HepG2 (cell line): Measurements from ENCODE around the gene RPL37. TPM values are rescaled to one million over a fixed set of nuclear protein-coding genes. Genes with fewer than 3 reads are reported as not detected.

Experiments
- ATAC-seq: fragments of 200-7000 bp; cut with Tn5 transposase; 3 replicates; pipeline ENCODE4 v1.9.1; 2020; ENCODE audit warnings: mild to moderate bottlenecking, moderate library complexity
- BruUV-seq: library from RNA; stranded (reverse); fragments of 400-500 nt; replicated peaks from 2 replicates; lab custom pipeline; 2021; lab: Mats Ljungman, UMichigan
- CTCF ChIA-PET: fragments of 300-600 bp; formaldehyde crosslinking; extraction: SDS; loops from one replicate; lab custom pipeline; 2021; ENCODE audit warnings: low total read pairs, inconsistent platforms, low intra/inter-chr PET ratio; lab: Yijun Ruan, JAX
- POLR2A ChIA-PET: fragments of 350-600 bp; sonication (Branson Sonifier 250); formaldehyde crosslinking; loops from one replicate; lab custom pipeline; 2020; ENCODE audit warnings: antibody characterized with exemption, inconsistent platforms; lab: Yijun Ruan, JAX
- DNase-seq: peaks from one replicate; pipeline ENCODE4 v3.0.0-alpha.2; 2015; ENCODE audit warnings: low spot score
- FAIRE-seq: peaks from 3 replicates; lab custom pipeline; 2011; peaks lifted over from hg19 to GRCh38; lab: Jason Lieb, UNC
- H2AFZ ChIP-seq: one replicate; pipeline ENCODE4 v1.6.1; 2011; ENCODE audit warnings: low read length, inconsistent platforms
- H3K27ac ChIP-seq: fragments of 300-600 bp; 3 replicates; pipeline ENCODE4 v1.8.0; 2011; ENCODE audit warnings: mixed run types, mild to moderate bottlenecking, mixed read lengths, low read length, inconsistent platforms; ENCODE audit not compliant: insufficient read depth; ENCODE audit errors: extremely low read length
- H3K27me3 ChIP-seq, 2 experiments: fragments of 200-600 bp in 1 of 2; 2 replicates in 1 of 2; 3 replicates in 1 of 2; pipeline versions ENCODE4 v1.6.0 to v1.8.0; 2011; ENCODE audit warnings: low read length in 2 of 2, mild to moderate bottlenecking in 2 of 2, moderate library complexity in 2 of 2, inconsistent platforms in 1 of 2; ENCODE audit not compliant: insufficient read depth in 2 of 2, control insufficient read depth in 1 of 2
- H3K36me3 ChIP-seq, 2 experiments: fragments of 200-600 bp in 1 of 2; replicated peaks in 1 of 2; 2 replicates in 1 of 2; 3 replicates in 1 of 2; pipeline versions ENCODE4 v1.5.1 to v1.8.0; 2011; ENCODE audit warnings: low read length in 2 of 2, inconsistent platforms in 1 of 2; ENCODE audit not compliant: insufficient read depth in 2 of 2, control insufficient read depth in 1 of 2
- H3K4me1 ChIP-seq: 2 replicates; pipeline ENCODE4 v1.5.1; 2012; ENCODE audit warnings: low read length, inconsistent platforms; ENCODE audit not compliant: insufficient read depth
- H3K4me2 ChIP-seq: 2 replicates; pipeline ENCODE4 v1.6.0; 2011; ENCODE audit warnings: low read depth, low read length, inconsistent platforms
- H3K4me3 ChIP-seq, 3 experiments: fragments of 200-600 bp in 1 of 3; sonication (generic), shearing (Covaris generic) in 1 of 3; replicated peaks in 1 of 3; 2 replicates each; pipeline ENCODE4 v1.5.1; 2011 to 2016; ENCODE audit warnings: low read length in 3 of 3, inconsistent platforms in 2 of 3, low read depth in 2 of 3, mild to moderate bottlenecking in 2 of 3, control low read depth in 1 of 3, mixed read lengths in 1 of 3; ENCODE audit not compliant: insufficient read depth in 1 of 3
- H3K79me2 ChIP-seq: one replicate; pipeline ENCODE4 v1.6.1; 2011; ENCODE audit warnings: low read length, inconsistent platforms; ENCODE audit not compliant: insufficient read depth
- H3K9ac ChIP-seq: 2 replicates; pipeline ENCODE4 v1.6.0; 2011; ENCODE audit warnings: mild to moderate bottlenecking, low read depth, low read length, inconsistent platforms; ENCODE audit not compliant: insufficient read depth
- H3K9me3 ChIP-seq: 2 replicates; pipeline ENCODE4 v1.5.1; 2012; ENCODE audit warnings: mild to moderate bottlenecking, low read length
- H4K20me1 ChIP-seq: 2 replicates; pipeline ENCODE4 v1.6.0; 2011; ENCODE audit warnings: inconsistent platforms, mild to moderate bottlenecking, low read length, moderate library complexity; ENCODE audit not compliant: insufficient read depth
- CCAR2 ChIP-seq: fragments of 200-400 bp; formaldehyde crosslinking; optimal IDR thresholded peaks from 2 replicates; pipeline ENCODE3; 2018; ENCODE audit warnings: low read depth, mild to moderate bottlenecking, low read length, moderate library complexity
- CREB1 ChIP-seq, 2 experiments: fragments of 450-650 bp in 1 of 2; IDR thresholded peaks; 2 replicates each; pipeline ENCODE4 v1.6.1; 2016 to 2017; ENCODE audit warnings: control low read depth in 1 of 2, mild to moderate bottlenecking in 1 of 2, missing compliant biosample characterization in 1 of 2, missing genetic modification characterization in 1 of 2
- KMT2A ChIP-seq: sonication (generic); formaldehyde crosslinking; IDR thresholded peaks from 2 replicates; pipeline ENCODE4 v1.4.0; 2020; ENCODE audit warnings: missing genetic modification reagents
- NFYB ChIP-seq: sonication (generic); formaldehyde crosslinking; IDR thresholded peaks from 2 replicates; pipeline ENCODE4 v1.4.0; 2020; ENCODE audit warnings: missing genetic modification reagents
- POLR2A ChIP-seq, 2 experiments: IDR thresholded peaks; 2 replicates each; pipeline ENCODE4 v1.6.1; 2011; ENCODE audit warnings: low read depth in 2 of 2, low read length in 2 of 2, mild to moderate bottlenecking in 1 of 2, moderate library complexity in 1 of 2; ENCODE audit not compliant: insufficient read depth in 1 of 2
- ZNF670 ChIP-seq: sonication (generic); formaldehyde crosslinking; IDR thresholded peaks from 2 replicates; pipeline ENCODE4 v1.8.0; 2022; ENCODE audit warnings: mild to moderate bottlenecking, missing genetic modification reagents, borderline replicate concordance
- ZNF709 ChIP-seq: sonication (generic); formaldehyde crosslinking; IDR thresholded peaks from 2 replicates; pipeline ENCODE4 v1.5.0; 2020; ENCODE audit warnings: mild to moderate bottlenecking, missing genetic modification reagents
- ZNF773 ChIP-seq: sonication (generic); formaldehyde crosslinking; IDR thresholded peaks from 2 replicates; pipeline ENCODE4 v1.4.0; 2020; ENCODE audit warnings: missing genetic modification reagents, borderline replicate concordance
- ZSCAN31 ChIP-seq: sonication (generic); formaldehyde crosslinking; IDR thresholded peaks from 2 replicates; pipeline ENCODE4 v1.5.0; 2020; ENCODE audit warnings: low read depth, mild to moderate bottlenecking, missing genetic modification reagents
- WGBS: methylation state at CpG from one replicate; pipeline ENCODE4 v1.1.6; 2017; ENCODE audit warnings: low lambda C conversion rate; 5-methylcytosine and 5-hydroxymethylcytosine counted together
- in situ Hi-C: cut with HindIII; loops from 2 replicates; pipeline ENCODE4 v1.10.0; 2017; ENCODE audit warnings: low pct_unique_long_range_greater_than_20kb; ENCODE audit not compliant: extremely low pct_ligation_motif_present
- intact Hi-C: fragments of 100-400 bp; cut with micrococcal nuclease; formaldehyde crosslinking; loops from one replicate; pipeline ENCODE4 v1.10.0; 2022; ENCODE audit not compliant: unreplicated experiment
- polyA plus RNA-seq, 8 experiments: library from polyadenylated mRNA; depleted of rRNA in 3 of 8; stranded (reverse) in 7 of 8; unstranded in 1 of 8; fragments of >200 nt; fragmentation: Illumina TruSeq in 4 of 8; extraction: Trizol in 4 of 8; gene quantifications; 2 replicates each; pipeline versions ENCODE4 v1.2.1 to v1.2.3, GENCODE V29; 2011 to 2016; ENCODE audit warnings: low read depth in 4 of 8, missing spikeins in 1 of 8, mixed read lengths in 1 of 8; ENCODE audit not compliant: insufficient read depth in 1 of 8
- total RNA-seq, 5 experiments: library from RNA; depleted of rRNA; stranded (reverse); fragments of >200 nt; fragmentation: Illumina TruSeq; extraction: Trizol; gene quantifications; 2 replicates each; pipeline ENCODE4 v1.2.3, GENCODE V29; 2016; ENCODE audit warnings: low read depth in 1 of 5
- TF ChIP-seq, protein P1 (sequence below): sonication (generic); formaldehyde crosslinking; IDR thresholded peaks from 2 replicates; pipeline ENCODE4 v1.5.1; 2020; ENCODE audit warnings: missing genetic modification reagents, mild to moderate bottlenecking, borderline replicate concordance

RPL37 gene
- total and polyA plus RNA-seq, 2 of the 13 experiments (the other 11 are each of a cell fraction or from before 2014, with no cell fraction given) = 1,981 to 3,367 TPM

DNA sequence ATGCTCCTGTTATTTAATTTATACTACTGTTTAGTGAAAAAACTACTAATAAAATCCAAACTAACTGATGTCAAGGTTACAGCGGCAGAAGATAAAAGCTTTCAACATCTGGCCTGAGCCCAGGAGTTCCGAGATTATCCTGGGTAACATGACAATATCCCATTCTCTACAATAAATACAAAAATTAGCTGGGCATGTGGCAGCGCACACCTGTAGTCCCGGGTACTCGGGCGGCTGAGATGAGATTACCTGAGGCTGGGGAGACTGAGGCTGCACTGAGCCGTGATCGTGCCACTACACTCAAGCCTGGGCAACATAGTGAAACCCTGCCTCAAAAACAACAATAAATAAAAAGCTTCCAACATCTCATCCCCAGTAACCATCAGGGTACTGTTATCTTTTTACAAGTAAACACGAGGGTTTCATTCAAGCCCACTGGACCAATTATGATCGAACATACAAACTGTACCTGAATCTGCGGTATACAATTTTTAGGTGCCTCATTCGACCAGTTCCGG, 1.3 kb downstream of the RPL37 start:
- peak overlapping the region; percentile 84 for H3K27ac ChIP-seq
- no peak overlapping the region for H2AFZ ChIP-seq
- WGBS = 5% methylated on average over 13 of the region's 13 CpGs
- no peaks in the 10 kb centered on the region for H3K9me3 ChIP-seq
- peak overlapping the region; percentile 97 for H3K9ac ChIP-seq
- no TSS peak for BruUV-seq
- DNase-seq (no peak), ATAC-seq (no peak), FAIRE-seq (no peak)
- peaks cover 13 to 53% of the 10 kb centered on the region in 2 experiments for H3K36me3 ChIP-seq
- H4K20me1 ChIP-seq = peaks cover 50% of the 10 kb centered on the region
- peak overlapping the region; percentile 92 for H3K4me2 ChIP-seq
- H3K4me1 ChIP-seq = peaks cover 50% of the 10 kb centered on the region
- TF ChIP-seq ZNF773 (CRISPR knock-in tag) = no peak
- TF ChIP-seq CCAR2 = no peak
- TF ChIP-seq ZNF709 (CRISPR knock-in tag) = no peak
- 0 out of 2 replicates have a peak, but pooled peaks have one; percentile 65 for TF ChIP-seq ZNF670
- no peak for TF ChIP-seq ZSCAN31 (CRISPR knock-in tag)
- no peak for TF ChIP-seq NFYB (CRISPR knock-in tag)
- 0 out of 4 replicates have a peak, but pooled peaks of 1 of the 2 experiments have one; percentile 11 for TF ChIP-seq POLR2A (IDR thresholded peaks at IDR 0.05; ENCODE audit: insufficient read depth in 1 of 2, low read depth in 2 of 2, low read length in 2 of 2)
- TF ChIP-seq KMT2A (CRISPR knock-in tag) = peak; percentile 34; the same call in 1 of the 2 replicates
- H3K27me3 ChIP-seq = no peaks in the 10 kb centered on the region; a peak in 1 of 5 replicates
- peak overlapping the region; percentile 61 to 82 (median 82) for H3K4me3 ChIP-seq
- in situ Hi-C loops (loop anchor here (5.0 kb wide), 1 partner anchor 76 kb away; the partner anchor contains the start of gene TTC33), intact Hi-C loops (loop anchor here (1.0 to 2.0 kb wide), 3 partner anchors 35 to 79 kb away; partner anchors contain the start of genes PRKAA1 and TTC33)
- POLR2A ChIA-PET = interaction anchor here (1.1 to 1.7 kb wide), 2 partner anchors 10 to 42 kb away, joined by 3 to 5 read pairs; no protein-coding TSS in a partner anchor
- H3K79me2 ChIP-seq = peaks cover 27% of the 10 kb centered on the region
- CTCF ChIA-PET = no interaction called here

DNA sequence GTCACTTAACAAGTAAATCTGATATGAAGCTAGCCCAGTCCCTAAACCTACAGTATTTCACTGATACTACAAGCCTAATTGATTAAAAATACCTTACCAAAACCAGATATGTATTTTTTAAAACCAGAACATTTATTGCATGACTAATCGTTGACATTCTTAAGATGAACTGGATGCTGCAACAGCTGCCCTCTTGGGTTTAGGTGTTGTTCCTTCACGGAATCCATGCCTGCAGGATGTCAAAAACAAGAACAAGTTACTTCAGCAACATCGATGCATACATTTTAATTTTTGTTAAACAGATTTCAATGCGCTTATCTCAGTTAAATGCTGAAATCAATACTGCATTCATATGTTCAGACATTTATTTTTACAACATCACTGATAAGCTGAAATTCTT, 2.7 kb downstream of the RPL37 start:
- no TSS peak for BruUV-seq
- POLR2A ChIA-PET = interaction anchor here (1.2 to 2.5 kb wide), 4 partner anchors 8 to 48 kb away, joined by 3 to 6 read pairs (median 4); no protein-coding TSS in a partner anchor
- FAIRE-seq = no peak

More for the DNA sequence above, 2.7 kb downstream of the RPL37 start:
- in situ Hi-C loops (loop anchor here (5.0 kb wide), 1 partner anchor 75 kb away; the partner anchor contains the start of gene TTC33), intact Hi-C loops (no loop called here)
- Histone ChIP-seq H3K36me3 (peaks cover 15 to 67% of the 10 kb centered on the region in 2 experiments), H3K4me1 (peaks cover 50% of the 10 kb centered on the region), H3K9ac (no peak overlapping the region), H3K27me3 (no peaks in the 10 kb centered on the region; a peak in 1 of 5 replicates), H3K4me2 (peak overlapping the region; percentile 92), H3K4me3 (peak overlapping the region in 1 of 3 experiments; percentile 82; a peak in 1 of 6 replicates), H4K20me1 (peaks cover 50% of the 10 kb centered on the region), H3K9me3 (no peaks in the 10 kb centered on the region), H3K27ac (peak overlapping the region; percentile 21), H2AFZ (no peak overlapping the region), H3K79me2 (peaks cover 27% of the 10 kb centered on the region)
- ATAC-seq (no peak), DNase-seq (no peak)
- TF ChIP-seq, protein P1, sequence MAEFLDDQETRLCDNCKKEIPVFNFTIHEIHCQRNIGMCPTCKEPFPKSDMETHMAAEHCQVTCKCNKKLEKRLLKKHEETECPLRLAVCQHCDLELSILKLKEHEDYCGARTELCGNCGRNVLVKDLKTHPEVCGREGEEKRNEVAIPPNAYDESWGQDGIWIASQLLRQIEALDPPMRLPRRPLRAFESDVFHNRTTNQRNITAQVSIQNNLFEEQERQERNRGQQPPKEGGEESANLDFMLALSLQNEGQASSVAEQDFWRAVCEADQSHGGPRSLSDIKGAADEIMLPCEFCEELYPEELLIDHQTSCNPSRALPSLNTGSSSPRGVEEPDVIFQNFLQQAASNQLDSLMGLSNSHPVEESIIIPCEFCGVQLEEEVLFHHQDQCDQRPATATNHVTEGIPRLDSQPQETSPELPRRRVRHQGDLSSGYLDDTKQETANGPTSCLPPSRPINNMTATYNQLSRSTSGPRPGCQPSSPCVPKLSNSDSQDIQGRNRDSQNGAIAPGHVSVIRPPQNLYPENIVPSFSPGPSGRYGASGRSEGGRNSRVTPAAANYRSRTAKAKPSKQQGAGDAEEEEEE (CRISPR knock-in tag) = no peak
- TF ChIP-seq CREB1 (IDR thresholded peaks at IDR 0.05) = no peak
- 0 out of 2 replicates have a peak, but pooled peaks have one; percentile 30 for TF ChIP-seq CREB1 (CRISPR knock-in tag; IDR thresholded peaks at IDR 0.05)
- TF ChIP-seq, all 625 proteins: peak for 1
- WGBS = 84% methylated on average over 4 of the region's 4 CpGs
- CTCF ChIA-PET = no interaction called here
